BLaER1 treated with 17β-estradiol and CSF1 and Interleukin-3, amounts not matched to agents 10 nM and 100 nM (cell line): Measurements from ENCODE around the gene CENPB.

ENCODE experiments used
- H3K27ac ChIP-seq, 11 experiments: shearing (Covaris generic); formaldehyde crosslinking; 2 replicates each; pipeline ENCODE4 v1.8.1; 2022
- H3K27me3 ChIP-seq, 11 experiments: shearing (Covaris generic); formaldehyde crosslinking; 2 replicates each; pipeline ENCODE4 v1.8.1; 2022
- H3K36me3 ChIP-seq, 11 experiments: shearing (Covaris generic); formaldehyde crosslinking; 2 replicates each; pipeline ENCODE4 v1.8.1; 2022
- H3K4me1 ChIP-seq, 10 experiments: shearing (Covaris generic); formaldehyde crosslinking; 2 replicates each; pipeline ENCODE4 v1.8.1; 2022
- H3K4me2 ChIP-seq, 11 experiments: shearing (Covaris generic); formaldehyde crosslinking; 2 replicates each; pipeline ENCODE4 v1.8.1; 2022
- H3K4me3 ChIP-seq, 10 experiments: shearing (Covaris generic); formaldehyde crosslinking; 2 replicates each; pipeline ENCODE4 v1.8.1; 2022
- H3K9ac ChIP-seq, 11 experiments: shearing (Covaris generic); formaldehyde crosslinking; 2 replicates each; pipeline ENCODE4 v1.8.1; 2022
- H3K9me3 ChIP-seq, 11 experiments: shearing (Covaris generic); formaldehyde crosslinking; replicated peaks in 1 of 11; 2 replicates each; pipeline ENCODE4 v1.8.1; 2022
- H4K20me1 ChIP-seq, 11 experiments: shearing (Covaris generic); formaldehyde crosslinking; 2 replicates each; pipeline ENCODE4 v1.8.1; 2022
- Cebpa-rat ChIP-seq, 11 experiments: shearing (Covaris generic); IDR thresholded peaks; 2 replicates each; pipeline ENCODE4 v1.8.1; 2022

CENPB gene

GRCh38 chr20:3812975-3813847, 26.7 kb upstream of the CENPB start:
- Histone ChIP-seq H3K9ac (no peak overlapping the region), H3K4me1 (peaks cover 30 to 62% (median 48%) of the 10 kb centered on the region in 10 experiments), H3K27me3 (no peaks in the 10 kb centered on the region), H4K20me1 (no peaks in the 10 kb centered on the region), H3K4me3 (no peak overlapping the region), H3K36me3 (no peaks in the 10 kb centered on the region), H3K9me3 (no peaks in the 10 kb centered on the region), H3K4me2 (peak overlapping the region in 5 of 11 experiments; percentile 32 to 86 (median 77); a peak in 10 of 22 replicates), H3K27ac (peak overlapping the region in 1 of 11 experiments; percentile 70; a peak in 2 of 22 replicates)
- no peak for TF ChIP-seq Cebpa-rat (IDR thresholded peaks at IDR 0.05)

GRCh38 chr20:3812259-3812681, 25.7 kb upstream of the CENPB start:
- no peaks in the 10 kb centered on the region for H3K27me3 ChIP-seq
- H3K27ac ChIP-seq = peak overlapping the region; percentile 24 to 79 (median 68); a peak in 20 of 22 replicates
- H3K9ac ChIP-seq = peak overlapping the region in 10 of 11 experiments; percentile 37 to 66 (median 58); a peak in 14 of 22 replicates
- H3K9me3 ChIP-seq = no peaks in the 10 kb centered on the region
- H3K4me1 ChIP-seq = peaks cover 34 to 64% (median 51%) of the 10 kb centered on the region in 10 experiments
- no peaks in the 10 kb centered on the region for H4K20me1 ChIP-seq
- H3K4me2 ChIP-seq = peak overlapping the region; percentile 56 to 86 (median 73)
- TF ChIP-seq Cebpa-rat (IDR thresholded peaks at IDR 0.05) = no peak
- H3K4me3 ChIP-seq = no peak overlapping the region
- no peaks in the 10 kb centered on the region for H3K36me3 ChIP-seq

GRCh38 chr20:3811467-3812258, 25.1 kb upstream of the CENPB start:
- peak overlapping the region; percentile 37 to 66 (median 59); a peak in 20 of 22 replicates for H3K9ac ChIP-seq
- peak; percentile 71 to 90 (median 81); a peak in 21 of 22 replicates for TF ChIP-seq Cebpa-rat (IDR thresholded peaks at IDR 0.05)
- no peaks in the 10 kb centered on the region for H3K27me3 ChIP-seq
- no peaks in the 10 kb centered on the region for H3K9me3 ChIP-seq
- H3K4me3 ChIP-seq = peak overlapping the region in 5 of 10 experiments; percentile 4 to 34 (median 32); a peak in 6 of 20 replicates
- H3K36me3 ChIP-seq = peaks cover 0 to 2% (median 0%) of the 10 kb centered on the region in 11 experiments; a peak in 3 of 22 replicates
- no peaks in the 10 kb centered on the region for H4K20me1 ChIP-seq
- peak overlapping the region; percentile 58 to 79 (median 68); a peak in 20 of 22 replicates for H3K27ac ChIP-seq
- peaks cover 39 to 70% (median 56%) of the 10 kb centered on the region in 10 experiments for H3K4me1 ChIP-seq
- peak overlapping the region; percentile 56 to 86 (median 73) for H3K4me2 ChIP-seq

- no peak for TF ChIP-seq Cebpa-rat (IDR thresholded peaks at IDR 0.05)
- Histone ChIP-seq H3K4me3 (no peak overlapping the region), H3K4me1 (peaks cover 40 to 95% (median 74%) of the 10 kb centered on the region in 10 experiments), H3K9ac (peak overlapping the region in 2 of 11 experiments; percentile 48 to 57; a peak in 3 of 22 replicates), H3K36me3 (peaks cover 22 to 32% (median 26%) of the 10 kb centered on the region in 11 experiments), H3K9me3 (no peaks in the 10 kb centered on the region), H3K27ac (peak overlapping the region in 6 of 11 experiments; percentile 64 to 84 (median 73); a peak in 9 of 22 replicates), H3K27me3 (no peaks in the 10 kb centered on the region), H3K4me2 (peak overlapping the region in 6 of 11 experiments; percentile 73 to 93 (median 82); a peak in 10 of 22 replicates), H4K20me1 (no peaks in the 10 kb centered on the region)
These were observed 22.0 kb upstream of the CENPB start for GRCh38 chr20:3808544-3808943.

GRCh38 chr20:3804781-3805180, 18.2 kb upstream of the CENPB start:
- no peak for TF ChIP-seq Cebpa-rat (IDR thresholded peaks at IDR 0.05)
- Histone ChIP-seq H3K9me3 (no peaks in the 10 kb centered on the region), H3K36me3 (peaks cover 56 to 69% (median 63%) of the 10 kb centered on the region in 11 experiments), H3K9ac (no peak overlapping the region), H3K4me1 (peaks cover 57 to 91% (median 80%) of the 10 kb centered on the region in 10 experiments), H4K20me1 (peaks cover 0 to 15% (median 0%) of the 10 kb centered on the region in 11 experiments; a peak in 2 of 22 replicates), H3K4me3 (no peak overlapping the region), H3K27ac (peak overlapping the region in 4 of 11 experiments; percentile 20 to 66 (median 43); a peak in 7 of 22 replicates), H3K27me3 (no peaks in the 10 kb centered on the region), H3K4me2 (peak overlapping the region in 6 of 11 experiments; percentile 18 to 93 (median 81); a peak in 13 of 22 replicates)

- Histone ChIP-seq H3K9me3 (no peaks in the 10 kb centered on the region), H3K27ac (peak overlapping the region in 5 of 11 experiments; percentile 0 to 55 (median 32); a peak in 2 of 22 replicates), H3K27me3 (no peaks in the 10 kb centered on the region), H3K36me3 (peaks cover 56 to 74% (median 66%) of the 10 kb centered on the region in 11 experiments), H3K9ac (no peak overlapping the region), H4K20me1 (peaks cover 0 to 15% (median 0%) of the 10 kb centered on the region in 11 experiments; a peak in 3 of 22 replicates), H3K4me2 (peak overlapping the region; percentile 21 to 88 (median 74); a peak in 21 of 22 replicates), H3K4me3 (no peak overlapping the region), H3K4me1 (peaks cover 61 to 93% (median 83%) of the 10 kb centered on the region in 10 experiments)
- TF ChIP-seq Cebpa-rat (IDR thresholded peaks at IDR 0.05) = no peak; a peak in 1 of 22 replicates
These were observed 17.8 kb upstream of the CENPB start for GRCh38 chr20:3804254-3804751.

- no peak overlapping the region for H3K4me3 ChIP-seq
- H3K27me3 ChIP-seq = no peaks in the 10 kb centered on the region
- no peak for TF ChIP-seq Cebpa-rat (IDR thresholded peaks at IDR 0.05)
- H3K27ac ChIP-seq = peak overlapping the region in 4 of 11 experiments; percentile 8 to 55 (median 41); a peak in 5 of 22 replicates
- peaks cover 56 to 79% (median 70%) of the 10 kb centered on the region in 11 experiments for H3K36me3 ChIP-seq
- H4K20me1 ChIP-seq = peaks cover 0 to 15% (median 0%) of the 10 kb centered on the region in 11 experiments; a peak in 3 of 22 replicates
- no peak overlapping the region for H3K9ac ChIP-seq
- no peaks in the 10 kb centered on the region for H3K9me3 ChIP-seq
- H3K4me2 ChIP-seq = peak overlapping the region; percentile 21 to 88 (median 74); a peak in 21 of 22 replicates
- peaks cover 66 to 97% (median 86%) of the 10 kb centered on the region in 10 experiments for H3K4me1 ChIP-seq
These were observed 17.3 kb upstream of the CENPB start for GRCh38 chr20:3803854-3804253.

GRCh38 chr20:3803289-3803688, 16.7 kb upstream of the CENPB start:
- TF ChIP-seq Cebpa-rat (IDR thresholded peaks at IDR 0.05) = no peak
- H3K27me3 ChIP-seq = no peaks in the 10 kb centered on the region
- 0 out of 22 replicates have a peak overlapping the region, but pooled peaks of 1 of the 11 experiments have one; percentile 0 for H3K9ac ChIP-seq
- H3K4me2 ChIP-seq = peak overlapping the region; percentile 57 to 88 (median 74)
- H3K4me1 ChIP-seq = peaks cover 72 to 100% (median 92%) of the 10 kb centered on the region in 10 experiments
- peak overlapping the region in 1 of 10 experiments; percentile 7; a peak in 1 of 20 replicates for H3K4me3 ChIP-seq
- peaks cover 0 to 15% (median 0%) of the 10 kb centered on the region in 11 experiments; a peak in 3 of 22 replicates for H4K20me1 ChIP-seq
- no peaks in the 10 kb centered on the region for H3K9me3 ChIP-seq
- peak overlapping the region in 5 of 11 experiments; percentile 0 to 55 (median 32); a peak in 6 of 22 replicates for H3K27ac ChIP-seq
- peaks cover 56 to 84% (median 75%) of the 10 kb centered on the region in 11 experiments for H3K36me3 ChIP-seq
